Measurements from ENCODE around the gene KLF16.
A peak's percentile ranks its signal among the peaks of the same experiment; 100 is the strongest.
"Not testable (repeated sequence)": the region's sequence is repeated elsewhere in the genome, so short reads cannot be mapped to it uniquely, and the experiment has no call there.

Gene KLF16

DNA sequence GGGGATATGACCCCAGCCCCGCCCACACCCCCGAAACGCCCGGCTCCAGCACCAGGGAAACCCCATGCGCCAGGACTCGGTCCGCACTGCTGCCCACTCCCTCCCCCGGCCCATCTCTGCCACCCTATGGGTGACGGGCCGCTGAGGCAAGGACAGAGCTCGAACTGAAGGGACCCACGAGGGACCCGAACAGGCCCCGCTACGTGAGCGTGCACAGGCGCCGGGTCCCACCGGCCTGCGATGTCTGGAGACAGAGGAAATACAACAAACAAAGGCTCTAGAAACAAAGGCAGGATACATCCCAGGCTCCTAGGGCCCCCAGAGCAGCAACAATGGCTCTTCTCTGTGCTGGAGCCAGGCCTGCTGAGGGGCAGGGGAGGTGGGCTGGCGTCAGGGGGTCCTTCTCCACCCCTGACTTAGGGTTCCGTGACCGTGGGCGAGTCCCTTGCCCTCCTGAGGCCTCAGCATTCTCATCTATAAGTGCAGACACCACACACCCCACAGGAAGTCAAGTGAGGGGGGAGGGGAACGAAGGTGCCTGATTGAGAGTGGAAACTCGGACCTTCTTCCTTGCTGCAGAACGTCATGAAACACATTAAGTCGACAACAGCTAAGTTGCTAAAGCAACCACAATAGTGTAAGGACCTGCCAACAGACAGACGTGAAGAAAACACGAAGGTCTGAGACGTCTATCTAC lies 18.9 kb upstream of the KLF16 start:
- CTCF ChIA-PET = no interaction called here
- TF ChIP-seq ARNT (IDR thresholded peaks at IDR 0.05) = no peak
- no peak for TF ChIP-seq PKNOX1 (IDR thresholded peaks at IDR 0.05)
- TF ChIP-seq FOXM1 (IDR thresholded peaks at IDR 0.05; ENCODE audit: borderline replicate concordance) = no peak
- TF ChIP-seq BHLHE40 (IDR thresholded peaks at IDR 0.05; ENCODE audit: borderline replicate concordance) = no peak
- TF ChIP-seq FOXK2 (IDR thresholded peaks at IDR 0.05) = no peak
- no peak for DNase-seq (ENCODE audit: extremely low spot score)
- POLR2A ChIA-PET = no interaction called here

DNA sequence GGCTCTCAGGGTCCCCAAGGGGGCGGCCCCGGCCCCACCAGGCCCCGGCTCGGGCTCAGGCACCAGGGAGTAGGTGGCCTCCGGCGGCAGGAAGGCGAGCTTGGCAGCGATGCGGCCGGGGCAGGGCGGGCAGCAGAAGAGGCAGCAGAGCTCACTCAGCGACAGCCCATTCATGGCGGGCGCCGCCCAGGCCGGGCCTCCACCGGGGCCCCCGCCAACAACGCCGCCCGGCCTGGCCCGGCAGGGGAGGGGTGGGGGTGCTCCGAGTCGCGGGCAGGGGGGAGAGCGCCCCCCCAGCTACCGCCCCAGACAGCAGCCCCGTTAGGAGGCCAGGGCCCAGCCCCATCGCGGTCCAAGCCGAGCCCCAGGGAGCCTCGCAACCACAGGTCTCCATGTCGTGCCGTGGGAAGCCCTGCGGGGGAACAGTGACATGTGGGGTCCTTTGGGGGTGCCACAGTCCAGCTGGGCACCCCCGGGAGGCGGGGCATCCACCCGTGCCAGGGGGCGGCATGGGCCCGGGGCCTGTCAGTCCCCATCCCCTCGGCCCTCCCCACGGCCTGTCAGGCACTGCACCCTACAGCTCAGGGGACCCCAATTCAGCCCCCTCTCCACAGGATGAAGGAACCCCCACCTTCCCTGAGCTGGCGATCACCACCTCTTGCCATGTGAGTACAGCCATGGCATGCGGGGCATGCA lies 18.2 kb upstream of the KLF16 start:
- CTCF ChIA-PET, POLR2A ChIA-PET: not testable (repeated sequence)

GRCh38 chr19:1880611-1881392 lies 17.4 kb upstream of the KLF16 start:
- TF ChIP-seq L3MBTL2 (conservative IDR thresholded peaks at IDR 0.05) (no peak), PKNOX1 (IDR thresholded peaks at IDR 0.05) (no peak), FOXM1 (IDR thresholded peaks at IDR 0.05; ENCODE audit: borderline replicate concordance) (no peak)
- ChIA-PET CTCF (interaction anchor here (0.5 kb wide), 1 partner anchor 14 kb away, joined by 6 read pairs; no protein-coding TSS in a partner anchor), POLR2A (no interaction called here)
- no peak for DNase-seq (ENCODE audit: extremely low spot score)

More for the DNA sequence above, 18.2 kb upstream of the KLF16 start:
- not testable (repeated sequence) for DNase-seq (ENCODE audit: extremely low spot score)

DNA sequence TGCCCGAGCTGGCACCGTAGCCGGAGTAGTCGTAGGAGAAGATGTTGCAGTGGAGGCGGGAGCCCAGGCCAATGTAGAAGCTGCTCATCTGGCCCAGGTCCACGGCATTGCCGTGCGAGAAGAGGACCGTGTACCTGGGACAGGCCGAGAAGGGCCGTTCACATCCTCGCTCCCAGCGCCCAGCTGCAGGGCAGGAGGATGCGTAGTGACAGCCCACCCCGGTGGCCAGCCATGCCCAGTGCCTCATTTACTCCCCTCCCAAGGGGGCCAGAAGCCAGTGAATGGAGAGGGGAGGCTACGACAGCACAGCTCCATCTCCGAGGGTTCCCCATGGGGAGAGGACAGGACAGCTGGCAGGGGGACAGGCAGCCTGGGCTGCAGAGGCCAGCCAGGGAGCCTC lies 16.6 kb upstream of the KLF16 start:
- DNase-seq (ENCODE audit: extremely low spot score); POLR2A ChIA-PET; CTCF ChIA-PET: not testable (repeated sequence)

- CTCF ChIA-PET; POLR2A ChIA-PET; DNase-seq (ENCODE audit: extremely low spot score): not testable (repeated sequence)
Observed at GRCh38 chr19:1878583-1878982, 15.2 kb upstream of the KLF16 start.

- DNase-seq (ENCODE audit: extremely low spot score); CTCF ChIA-PET: not testable (repeated sequence)
- POLR2A ChIA-PET = interaction anchor here (1.6 to 1.7 kb wide), 3 partner anchors 8 to 13 kb away, joined by 3 to 17 read pairs (median 15); partner anchors contain the start of gene ABHD17A
Observed at GRCh38 chr19:1877280-1877660, 13.9 kb upstream of the KLF16 start.

DNA sequence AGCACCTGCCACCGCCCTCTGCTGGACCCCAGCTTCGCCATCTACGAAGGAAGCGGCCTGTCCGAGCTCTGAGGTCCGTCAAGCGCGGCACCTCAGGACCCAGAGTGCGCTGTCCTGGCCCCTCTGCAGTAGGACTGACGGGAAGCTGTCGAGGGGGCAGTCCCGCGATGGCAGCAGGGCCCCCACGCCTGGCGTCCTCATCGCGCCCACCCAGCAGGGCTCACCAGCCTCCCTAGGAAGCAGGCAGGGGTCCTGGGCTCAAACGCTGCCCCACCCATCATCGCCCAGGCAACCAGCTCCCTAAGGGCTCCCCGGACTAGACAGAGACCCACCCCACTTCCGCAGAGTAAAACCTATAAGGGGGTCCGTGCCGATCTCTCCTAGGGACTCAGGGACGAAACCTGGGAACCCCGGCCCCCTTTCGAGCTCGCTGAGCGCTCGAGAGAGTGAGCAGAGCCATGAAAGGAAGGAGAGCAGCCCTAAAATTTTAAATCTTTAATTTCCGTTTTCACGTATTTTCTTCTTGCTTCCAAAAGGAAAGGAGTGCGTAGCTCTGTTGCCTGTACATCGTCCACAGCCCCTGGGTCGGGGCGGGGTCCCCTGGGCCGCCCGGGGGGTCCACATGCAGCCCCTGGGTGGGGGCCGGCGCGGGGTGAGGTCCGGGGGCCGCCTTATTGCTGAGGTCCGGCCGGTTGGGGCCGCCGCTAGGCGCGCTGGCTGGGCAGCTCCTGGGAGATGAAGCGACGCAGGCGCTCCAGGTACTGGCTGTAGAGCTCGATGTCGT lies 13.3 kb upstream of the KLF16 start:
- not testable (repeated sequence) for DNase-seq (ENCODE audit: extremely low spot score)
- CTCF ChIA-PET = interaction anchor here (0.6 to 0.9 kb wide), 2 partner anchors 21 to 456 kb away, joined by 3 read pairs; no protein-coding TSS in a partner anchor
- POLR2A ChIA-PET = interaction anchor here (1.0 to 2.2 kb wide), 12 partner anchors 8 to 51 kb away, joined by 3 to 17 read pairs (median 6); partner anchors contain the start of genes ABHD17A, ADAT3 and SCAMP4

DNA sequence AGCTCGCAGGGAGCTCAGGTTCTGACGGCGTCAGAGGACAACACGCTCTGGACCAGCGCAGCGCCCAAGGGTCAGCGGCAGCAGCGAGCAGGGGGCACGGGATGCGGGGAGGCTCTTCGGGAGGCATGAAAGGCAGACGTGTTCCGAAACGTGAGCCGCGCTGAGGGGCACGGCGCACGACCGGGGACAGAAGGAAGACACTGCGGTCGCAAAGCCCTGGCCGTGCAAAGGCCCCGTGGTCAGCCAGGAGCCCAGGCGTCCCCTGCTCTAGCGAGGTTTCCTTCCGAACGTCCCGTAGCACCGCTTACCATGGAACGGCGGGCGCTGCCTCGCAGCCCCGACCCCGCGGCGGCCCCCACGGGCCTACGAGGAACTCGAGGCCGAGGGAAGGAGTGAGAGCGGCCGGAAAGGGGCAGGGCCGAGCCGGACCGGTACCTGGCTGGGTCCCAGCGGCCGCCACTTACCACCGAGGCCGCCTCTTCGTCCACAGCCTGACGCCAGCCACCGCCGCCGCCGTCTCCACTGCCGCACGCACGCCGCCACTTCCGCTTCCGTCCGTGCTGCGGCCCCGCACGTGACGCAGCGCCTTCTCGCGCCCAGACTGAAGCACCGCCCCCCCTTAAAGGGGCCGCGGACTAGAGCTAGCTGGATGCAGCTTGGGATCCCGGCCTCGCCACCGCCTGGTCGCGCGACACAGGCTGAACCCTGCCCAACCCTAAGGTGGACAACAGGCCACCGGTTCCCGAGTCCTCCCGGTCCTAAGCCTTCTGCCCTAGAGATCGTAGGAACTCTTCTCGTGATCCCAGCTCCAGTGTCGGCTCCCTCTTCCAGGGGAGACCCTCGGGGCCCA lies 12.5 kb upstream of the KLF16 start:
- TF ChIP-seq TARDBP (IDR thresholded peaks at IDR 0.05) = no peak
- peak; percentile 95 for TF ChIP-seq ELF4 (IDR thresholded peaks at IDR 0.05)
- TF ChIP-seq PKNOX1 (IDR thresholded peaks at IDR 0.05) = no peak
- TF ChIP-seq BHLHE40 (IDR thresholded peaks at IDR 0.05; ENCODE audit: borderline replicate concordance) = no peak; the same call in 1 of the 2 replicates
- TF ChIP-seq ARNT (IDR thresholded peaks at IDR 0.05) = peak; percentile 87
- TF ChIP-seq SP1 (IDR thresholded peaks at IDR 0.05) = no peak
- TF ChIP-seq SUZ12 (IDR thresholded peaks at IDR 0.05) = no peak
- TF ChIP-seq LEF1 (IDR thresholded peaks at IDR 0.05; ENCODE audit: borderline replicate concordance) = no peak
- peak; percentile 81 for TF ChIP-seq L3MBTL2 (conservative IDR thresholded peaks at IDR 0.05)
- no peak for TF ChIP-seq FOXM1 (IDR thresholded peaks at IDR 0.05; ENCODE audit: borderline replicate concordance)
- TF ChIP-seq ZNF384 (IDR thresholded peaks at IDR 0.05) = no peak
- TF ChIP-seq NFRKB (IDR thresholded peaks at IDR 0.05) = no peak
- TF ChIP-seq HDGF (IDR thresholded peaks at IDR 0.05; ENCODE audit: borderline replicate concordance) = no peak
- TF ChIP-seq FOXK2 (IDR thresholded peaks at IDR 0.05) = no peak
- no peak for TF ChIP-seq CTBP1 (IDR thresholded peaks at IDR 0.05; ENCODE audit: borderline replicate concordance)
- CTCF ChIA-PET = interaction anchor here (0.6 to 1.9 kb wide), 3 partner anchors 21 to 455 kb away, joined by 3 to 5 read pairs (median 3); no protein-coding TSS in a partner anchor
- peak; percentile 88 for DNase-seq (ENCODE audit: extremely low spot score)
- POLR2A ChIA-PET = interaction anchor here (0.6 to 2.2 kb wide), 14 partner anchors 8 to 50 kb away, joined by 3 to 17 read pairs (median 6); partner anchors contain the start of genes ABHD17A, ADAT3 and SCAMP4

DNA sequence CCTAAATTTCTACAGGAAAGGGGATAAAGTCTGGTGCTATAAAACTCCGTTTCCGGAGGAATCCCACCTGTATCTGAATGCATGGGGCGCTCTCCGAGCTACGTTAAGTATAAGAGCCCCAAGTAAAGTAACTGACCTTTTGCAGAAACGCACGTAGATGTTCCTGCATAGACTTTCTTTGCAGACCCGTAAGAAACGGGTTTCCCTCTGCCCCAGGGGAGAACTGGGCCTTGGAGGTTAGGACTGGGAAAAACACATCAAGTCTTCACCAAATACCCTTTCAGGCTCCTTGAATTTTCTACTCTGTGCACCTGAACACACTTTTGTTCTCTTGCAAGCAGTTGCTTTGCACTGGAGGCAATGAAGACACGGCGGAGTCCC lies 11.9 kb upstream of the KLF16 start:
- DNase-seq (ENCODE audit: extremely low spot score) = not testable (repeated sequence)
- CTCF ChIA-PET = interaction anchor here (0.6 to 1.9 kb wide), 2 partner anchors 29 to 38 kb away, joined by 3 to 5 read pairs; no protein-coding TSS in a partner anchor

More for the DNA sequence above, 11.9 kb upstream of the KLF16 start:
- POLR2A ChIA-PET = interaction anchor here (0.6 to 2.2 kb wide), 4 partner anchors 11 to 49 kb away, joined by 3 to 11 read pairs (median 6); no protein-coding TSS in a partner anchor
